Sigmoid colon (tissue), 7 donors: ENCODE results near the gene HSPB9. TPM values are rescaled to one million over a fixed set of nuclear protein-coding genes. Genes with fewer than 3 reads are reported as not detected.

ENCODE experiments used
- DNase-seq: peaks from one replicate; pipeline ENCODE4 v3.0.0-alpha.2; 2019
- H3K27ac ChIP-seq, 4 donors: fragments of 200-600 bp; sonication (generic); one replicate each; pipeline ENCODE4 v1.5.1; 2016 to 2019; ENCODE audit warnings: mild to moderate bottlenecking in 1 of 4
- H3K27me3 ChIP-seq, 3 donors: fragments of 200-600 bp; sonication (generic); one replicate each; pipeline ENCODE4 v1.5.1; 2019; ENCODE audit warnings: mild to moderate bottlenecking in 1 of 3
- H3K36me3 ChIP-seq, 4 donors: fragments of 200-600 bp; sonication (generic); one replicate each; pipeline ENCODE4 v1.5.1; 2016 to 2019
- H3K4me1 ChIP-seq, 4 donors: fragments of 200-600 bp; sonication (generic); one replicate each; pipeline ENCODE4 v1.5.1; 2017 to 2019
- H3K4me3 ChIP-seq, 4 donors: fragments of 200-600 bp; sonication (generic); one replicate each; pipeline ENCODE4 v1.5.1; 2017 to 2019; ENCODE audit warnings: mild to moderate bottlenecking in 2 of 4, moderate library complexity in 1 of 4
- H3K9me3 ChIP-seq, 4 donors: fragments of 200-600 bp in 3 of 4; sonication (generic) in 3 of 4; one replicate each; pipeline versions ENCODE4 v1.5.1 to v1.6.1; 2013 to 2019
- EP300 ChIP-seq, 4 donors: sonication (generic); formaldehyde crosslinking; IDR thresholded peaks; one replicate each; pipeline ENCODE4 v1.6.1; 2017; ENCODE audit warnings: antibody characterized with exemption in 4 of 4
- POLR2A ChIP-seq, 2 donors: fragments of 450-650 bp; IDR thresholded peaks; one replicate each; pipeline ENCODE4 v1.6.1; 2016; ENCODE audit warnings: antibody characterized with exemption in 2 of 2, mild to moderate bottlenecking in 2 of 2, moderate library complexity in 2 of 2
- POLR2AphosphoS5 ChIP-seq, 4 donors: sonication (generic); formaldehyde crosslinking; IDR thresholded peaks; one replicate each; pipeline ENCODE4 v1.6.1; 2017; ENCODE audit warnings: antibody characterized with exemption in 4 of 4
- WGBS, 2 donors: extraction: QIAGEN DNeasy Blood & Tissue Kit; methylation state at CpG; one replicate each; pipeline ENCODE4 v1.1.7; 2013; 5-methylcytosine and 5-hydroxymethylcytosine counted together
- intact Hi-C: fragments of 100-400 bp; cut with DNase I; formaldehyde crosslinking; loops from one replicate; pipeline ENCODE4 v1.15.1; 2023
- polyA plus RNA-seq, 3 donors: library from polyadenylated mRNA; stranded (reverse); fragments of 200-250 nt; gene quantifications; one replicate each; pipeline ENCODE4 v1.2.3, GENCODE V29; 2013
- total RNA-seq, 4 donors: library from RNA; depleted of rRNA; stranded (reverse); fragments of >200 nt; gene quantifications; one replicate each; pipeline ENCODE4 v1.1.0, GENCODE V29; 2016
- TF ChIP-seq, protein P1 (sequence below), 4 experiments: fragments of 450-650 bp in 3 of 4; fragments of 200-600 bp in 1 of 4; IDR thresholded peaks; one replicate each; pipeline ENCODE4 v1.5.1; 2016 to 2019; ENCODE audit warnings: antibody characterized with exemption in 4 of 4, mild to moderate bottlenecking in 3 of 4, moderate library complexity in 2 of 4
- donor health status: healthy with polysubstance abuse.
- donor health status: Bipolar disorder and iron deficiency.
- donor health status: healthy.

HSPB9 gene
- total and polyA plus RNA-seq, 7 donors = 0.10 to 0.83 (median 0.38) TPM; not detected in 3

GRCh38 chr17:42094375-42095069 is 28.1 kb upstream of the HSPB9 start:
- DNase-seq = no peak
- Histone ChIP-seq H3K36me3 (no peaks in the 10 kb centered on the region), H3K27me3 (peaks cover 12 to 42% (median 28%) of the 10 kb centered on the region in 3 donors), H3K9me3 (no peaks in the 10 kb centered on the region), H3K4me1 (peaks cover 0 to 9% (median 7%) of the 10 kb centered on the region in 4 donors), H3K4me3 (no peak overlapping the region), H3K27ac (no peak overlapping the region)
- TF ChIP-seq POLR2A (IDR thresholded peaks at IDR 0.05) (no peak), EP300 (IDR thresholded peaks at IDR 0.05) (no peak), POLR2AphosphoS5 (IDR thresholded peaks at IDR 0.05) (no peak)
- TF ChIP-seq, protein P1, sequence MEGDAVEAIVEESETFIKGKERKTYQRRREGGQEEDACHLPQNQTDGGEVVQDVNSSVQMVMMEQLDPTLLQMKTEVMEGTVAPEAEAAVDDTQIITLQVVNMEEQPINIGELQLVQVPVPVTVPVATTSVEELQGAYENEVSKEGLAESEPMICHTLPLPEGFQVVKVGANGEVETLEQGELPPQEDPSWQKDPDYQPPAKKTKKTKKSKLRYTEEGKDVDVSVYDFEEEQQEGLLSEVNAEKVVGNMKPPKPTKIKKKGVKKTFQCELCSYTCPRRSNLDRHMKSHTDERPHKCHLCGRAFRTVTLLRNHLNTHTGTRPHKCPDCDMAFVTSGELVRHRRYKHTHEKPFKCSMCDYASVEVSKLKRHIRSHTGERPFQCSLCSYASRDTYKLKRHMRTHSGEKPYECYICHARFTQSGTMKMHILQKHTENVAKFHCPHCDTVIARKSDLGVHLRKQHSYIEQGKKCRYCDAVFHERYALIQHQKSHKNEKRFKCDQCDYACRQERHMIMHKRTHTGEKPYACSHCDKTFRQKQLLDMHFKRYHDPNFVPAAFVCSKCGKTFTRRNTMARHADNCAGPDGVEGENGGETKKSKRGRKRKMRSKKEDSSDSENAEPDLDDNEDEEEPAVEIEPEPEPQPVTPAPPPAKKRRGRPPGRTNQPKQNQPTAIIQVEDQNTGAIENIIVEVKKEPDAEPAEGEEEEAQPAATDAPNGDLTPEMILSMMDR (IDR thresholded peaks at IDR 0.05) = no peak
- WGBS, 2 donors = 89 to 90% methylated on average over 12 of the region's 12 CpGs
- intact Hi-C loops = no loop called here

GRCh38 chr17:42096360-42097111 is 26.1 kb upstream of the HSPB9 start:
- TF ChIP-seq, protein P1 (IDR thresholded peaks at IDR 0.05) = no peak
- TF ChIP-seq POLR2AphosphoS5 (IDR thresholded peaks at IDR 0.05) (no peak), EP300 (IDR thresholded peaks at IDR 0.05) (no peak), POLR2A (IDR thresholded peaks at IDR 0.05) (no peak)
- H3K27ac ChIP-seq = no peak overlapping the region
- DNase-seq = no peak
- H3K4me1 ChIP-seq = peaks cover 0 to 9% (median 8%) of the 10 kb centered on the region in 4 donors
- peaks cover 12 to 42% (median 28%) of the 10 kb centered on the region in 3 donors for H3K27me3 ChIP-seq
- no peaks in the 10 kb centered on the region for H3K9me3 ChIP-seq
- intact Hi-C loops = no loop called here
- H3K4me3 ChIP-seq = no peak overlapping the region
- WGBS, 2 donors = 65 to 79% methylated on average over 8 of the region's 8 CpGs
- H3K36me3 ChIP-seq = no peaks in the 10 kb centered on the region

DNA sequence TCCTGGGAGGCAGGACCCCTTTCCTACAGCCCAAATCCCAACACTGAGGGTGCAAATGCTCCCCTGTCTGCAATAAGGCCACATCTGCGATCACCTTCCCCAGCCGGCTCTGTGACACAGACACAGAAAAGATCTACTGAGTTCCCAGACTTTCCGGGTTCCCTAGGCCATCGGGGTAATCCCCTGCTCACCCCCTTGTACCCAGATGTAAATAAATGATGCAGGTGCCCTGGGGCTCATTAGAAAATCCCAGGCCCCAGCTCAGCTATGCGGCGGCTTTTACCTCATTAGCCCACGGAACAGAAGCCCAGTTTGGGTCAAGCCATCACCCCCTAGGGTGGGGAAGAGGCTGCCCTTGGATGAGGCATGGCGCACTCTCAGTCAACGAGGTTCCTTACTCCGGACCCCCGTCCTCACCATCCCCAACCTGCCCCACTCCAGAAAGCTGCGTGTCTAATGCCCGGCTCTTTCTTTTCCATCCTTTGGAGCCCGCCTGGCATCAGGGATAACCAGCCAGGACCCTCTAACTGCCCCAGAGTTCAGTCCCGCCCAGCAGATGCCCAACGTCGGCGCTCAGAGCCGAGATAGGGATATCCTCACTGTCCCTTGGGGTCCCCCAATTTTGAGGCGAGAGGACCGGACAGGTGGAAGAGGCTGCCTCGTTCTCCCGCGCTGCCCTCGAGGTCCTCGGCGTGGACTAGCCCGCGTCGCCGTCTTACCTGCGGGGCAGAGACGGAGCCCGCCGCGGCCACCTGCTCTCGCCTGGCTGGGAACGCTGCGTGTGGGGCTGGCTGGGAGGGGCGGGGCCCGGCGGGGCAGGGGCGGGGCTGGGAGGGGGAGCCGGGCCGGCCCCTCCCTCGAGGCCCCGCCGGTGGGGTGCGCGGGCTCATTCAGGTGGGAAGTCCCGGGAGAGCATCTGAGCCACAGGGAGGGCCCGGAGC is 24.6 kb upstream of the HSPB9 start, which contains the start of gene ZNF385C:
Gene ZNF385C, minus strand, starts transcription at position 783 of the 941 bp plus-strand sequence. CDS start 35,417 bp downstream, outside the sequence.
- Histone ChIP-seq H3K27ac (no peak within 1 kb of the TSS), H3K4me1 (peaks cover 0 to 12% (median 10%) of the 10 kb centered on the region in 4 donors), H3K27me3 (peaks cover 12 to 42% (median 28%) of the 10 kb centered on the region in 3 donors), H3K36me3 (no peaks in the 10 kb centered on the region), H3K9me3 (no peaks in the 10 kb centered on the region), H3K4me3 (peak within 1 kb of the TSS in 2 of 4 donors; percentile 5 to 6)
- no peak for TF ChIP-seq POLR2AphosphoS5 (IDR thresholded peaks at IDR 0.05)
- intact Hi-C loops = no loop called here
- 8 to 11% methylated on average over 52 of the region's 52 CpGs for WGBS, 2 donors
- DNase-seq = no peak

GRCh38 chr17:42098730-42099399 is 23.7 kb upstream of the HSPB9 start:
- Histone ChIP-seq H3K36me3 (peaks cover 0 to 6% (median 0%) of the 10 kb centered on the region in 4 donors), H3K9me3 (no peaks in the 10 kb centered on the region), H3K4me3 (no peak overlapping the region), H3K4me1 (peaks cover 0 to 12% (median 10%) of the 10 kb centered on the region in 4 donors), H3K27me3 (peaks cover 12 to 42% (median 28%) of the 10 kb centered on the region in 3 donors), H3K27ac (no peak overlapping the region)
- 62 to 72% methylated on average over 14 of the region's 14 CpGs for WGBS, 2 donors
- intact Hi-C loops = no loop called here
- TF ChIP-seq POLR2AphosphoS5 (IDR thresholded peaks at IDR 0.05) (no peak), POLR2A (IDR thresholded peaks at IDR 0.05) (no peak), EP300 (IDR thresholded peaks at IDR 0.05) (no peak)
- TF ChIP-seq, protein P1 (IDR thresholded peaks at IDR 0.05) = no peak
- DNase-seq = no peak
